Keratinocyte (primary cell): ENCODE results near the gene RENBP.

Experiments
- EZH2 ChIP-seq: IDR thresholded peaks from one replicate; pipeline ENCODE4 v1.6.1; 2012; ENCODE audit warnings: inconsistent platforms, mild to moderate bottlenecking, low read length, moderate library complexity
- TF ChIP-seq, protein P1 (sequence below), 3 experiments: IDR thresholded peaks in 1 of 3; conservative IDR thresholded peaks in 1 of 3; optimal IDR thresholded peaks in 1 of 3; 2 replicates in 2 of 3; 3 replicates in 1 of 3; pipeline versions ENCODE3 to v1.5.1; 2011; ENCODE audit warnings: low read length in 3 of 3, mild to moderate bottlenecking in 3 of 3, moderate library complexity in 2 of 3, control low read depth in 1 of 3, inconsistent platforms in 1 of 3; ENCODE audit not compliant: insufficient read depth in 2 of 3; ENCODE audit errors: extremely low read depth in 1 of 3

GRCh38 chrX:153886915-153887314, 57.5 kb downstream of the RENBP start:
- TF ChIP-seq, protein P1, sequence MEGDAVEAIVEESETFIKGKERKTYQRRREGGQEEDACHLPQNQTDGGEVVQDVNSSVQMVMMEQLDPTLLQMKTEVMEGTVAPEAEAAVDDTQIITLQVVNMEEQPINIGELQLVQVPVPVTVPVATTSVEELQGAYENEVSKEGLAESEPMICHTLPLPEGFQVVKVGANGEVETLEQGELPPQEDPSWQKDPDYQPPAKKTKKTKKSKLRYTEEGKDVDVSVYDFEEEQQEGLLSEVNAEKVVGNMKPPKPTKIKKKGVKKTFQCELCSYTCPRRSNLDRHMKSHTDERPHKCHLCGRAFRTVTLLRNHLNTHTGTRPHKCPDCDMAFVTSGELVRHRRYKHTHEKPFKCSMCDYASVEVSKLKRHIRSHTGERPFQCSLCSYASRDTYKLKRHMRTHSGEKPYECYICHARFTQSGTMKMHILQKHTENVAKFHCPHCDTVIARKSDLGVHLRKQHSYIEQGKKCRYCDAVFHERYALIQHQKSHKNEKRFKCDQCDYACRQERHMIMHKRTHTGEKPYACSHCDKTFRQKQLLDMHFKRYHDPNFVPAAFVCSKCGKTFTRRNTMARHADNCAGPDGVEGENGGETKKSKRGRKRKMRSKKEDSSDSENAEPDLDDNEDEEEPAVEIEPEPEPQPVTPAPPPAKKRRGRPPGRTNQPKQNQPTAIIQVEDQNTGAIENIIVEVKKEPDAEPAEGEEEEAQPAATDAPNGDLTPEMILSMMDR (optimal IDR thresholded peaks at IDR 0.05 in 1 of 3, IDR thresholded peaks at IDR 0.05 in 1 of 3, conservative IDR thresholded peaks at IDR 0.05 in 1 of 3; ENCODE audit: extremely low read depth in 1 of 3, insufficient read depth in 2 of 3, low read length in 3 of 3) = no peak
- no peak for TF ChIP-seq EZH2
